D721Med (cell line): ENCODE measurements around the gene ABTB1.

Source experiments
- DNase-seq: peaks from one replicate; pipeline ENCODE4 v3.0.0; 2011; ENCODE audit warnings: low spot score; ENCODE audit not compliant: insufficient read length
- FAIRE-seq: peaks from 2 replicates; lab custom pipeline; 2011; peaks lifted over from hg19 to GRCh38; lab: Jason Lieb, UNC
- TF ChIP-seq, protein P1 (sequence below): IDR thresholded peaks from 2 replicates; pipeline ENCODE4 v1.5.1; 2012; ENCODE audit warnings: mild to moderate bottlenecking, control low read depth; ENCODE audit not compliant: insufficient read depth; ENCODE audit errors: missing control alignments

Gene ABTB1

DNA sequence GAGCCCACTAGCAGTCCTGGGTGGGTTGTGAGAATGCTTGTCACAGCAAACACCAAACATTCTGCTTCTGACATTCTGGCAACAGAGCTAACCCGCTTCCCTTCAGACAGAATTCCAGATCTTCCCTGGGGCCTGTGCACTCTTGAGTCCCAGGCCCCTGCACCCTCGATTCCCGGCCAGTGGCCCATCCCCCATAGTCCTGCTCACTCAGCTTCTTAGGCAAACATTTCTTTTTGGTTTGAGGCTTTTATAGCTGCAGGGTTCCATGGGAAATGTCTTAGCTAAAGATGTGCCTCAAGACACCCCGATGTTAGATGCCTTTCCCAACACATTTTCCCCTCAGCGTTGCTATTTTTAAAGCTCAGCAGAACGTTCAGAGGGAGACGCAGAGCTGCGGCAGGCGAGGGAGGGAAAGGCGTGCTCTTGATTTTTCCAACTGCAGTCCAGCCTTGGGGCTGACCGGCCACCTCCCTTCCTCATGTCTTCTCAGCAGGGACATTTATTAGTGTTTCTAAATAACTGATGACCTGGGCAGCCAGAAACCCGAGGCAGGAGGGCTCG is 35.2 kb downstream of the ABTB1 start:
- FAIRE-seq (no peak), DNase-seq (no peak)
- TF ChIP-seq, protein P1, sequence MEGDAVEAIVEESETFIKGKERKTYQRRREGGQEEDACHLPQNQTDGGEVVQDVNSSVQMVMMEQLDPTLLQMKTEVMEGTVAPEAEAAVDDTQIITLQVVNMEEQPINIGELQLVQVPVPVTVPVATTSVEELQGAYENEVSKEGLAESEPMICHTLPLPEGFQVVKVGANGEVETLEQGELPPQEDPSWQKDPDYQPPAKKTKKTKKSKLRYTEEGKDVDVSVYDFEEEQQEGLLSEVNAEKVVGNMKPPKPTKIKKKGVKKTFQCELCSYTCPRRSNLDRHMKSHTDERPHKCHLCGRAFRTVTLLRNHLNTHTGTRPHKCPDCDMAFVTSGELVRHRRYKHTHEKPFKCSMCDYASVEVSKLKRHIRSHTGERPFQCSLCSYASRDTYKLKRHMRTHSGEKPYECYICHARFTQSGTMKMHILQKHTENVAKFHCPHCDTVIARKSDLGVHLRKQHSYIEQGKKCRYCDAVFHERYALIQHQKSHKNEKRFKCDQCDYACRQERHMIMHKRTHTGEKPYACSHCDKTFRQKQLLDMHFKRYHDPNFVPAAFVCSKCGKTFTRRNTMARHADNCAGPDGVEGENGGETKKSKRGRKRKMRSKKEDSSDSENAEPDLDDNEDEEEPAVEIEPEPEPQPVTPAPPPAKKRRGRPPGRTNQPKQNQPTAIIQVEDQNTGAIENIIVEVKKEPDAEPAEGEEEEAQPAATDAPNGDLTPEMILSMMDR = no peak

DNA sequence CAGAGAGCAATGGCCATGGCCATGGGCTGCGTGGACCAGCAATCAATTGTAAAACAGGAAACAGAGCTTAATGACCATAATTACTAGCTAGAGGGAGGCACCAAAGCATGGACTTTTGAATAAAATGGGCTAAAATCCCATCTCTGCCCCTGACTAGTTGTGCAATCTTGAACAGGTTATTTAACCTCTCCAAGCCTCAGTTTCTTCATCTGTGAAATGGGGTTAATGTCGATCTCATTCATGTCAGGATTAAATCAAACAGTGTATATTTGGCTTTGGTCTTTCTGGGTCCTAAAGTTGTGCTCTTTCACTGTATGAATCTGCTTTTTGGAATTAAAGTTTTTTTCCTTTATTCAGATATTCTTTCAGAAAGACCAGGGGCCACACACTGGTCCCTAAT is 36.1 kb downstream of the ABTB1 start:
- no peak for FAIRE-seq

DNA sequence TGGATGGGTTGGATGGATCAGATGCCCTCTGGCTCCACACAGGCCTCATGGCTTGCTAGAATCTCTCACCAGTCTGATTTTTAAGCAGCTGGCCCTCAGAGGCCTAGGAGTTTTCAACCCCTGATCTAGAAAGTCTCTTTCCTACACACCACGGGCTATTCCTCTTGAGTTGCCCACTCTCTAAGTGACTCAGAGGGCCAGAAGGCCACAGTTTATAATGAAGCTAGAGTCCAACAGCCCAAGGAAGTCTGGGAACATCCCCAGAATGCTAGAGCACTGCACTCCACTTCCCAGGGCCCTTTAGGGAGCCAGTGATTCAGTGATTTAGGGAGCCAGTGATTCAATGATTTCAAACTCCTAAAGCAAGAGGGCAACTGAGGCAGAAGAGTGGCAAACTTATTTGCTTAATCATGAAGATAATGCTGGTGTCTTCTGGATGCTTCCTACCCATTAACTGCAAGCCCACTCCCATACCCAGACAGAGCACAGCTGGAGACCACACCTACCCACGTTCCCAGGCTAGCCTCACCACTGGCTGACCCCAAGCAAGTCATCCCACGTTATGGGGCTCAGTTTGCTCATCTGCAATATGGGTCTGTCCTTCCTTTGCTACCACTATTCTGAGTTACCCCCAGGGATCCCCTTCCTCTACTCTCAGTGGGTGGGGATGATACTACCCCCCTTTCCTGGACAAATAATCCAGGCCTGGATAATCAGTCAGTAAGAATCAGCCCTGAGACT is 36.7 kb downstream of the ABTB1 start:
- FAIRE-seq (no peak), DNase-seq (no peak)

More for the DNA sequence above, 36.1 kb downstream of the ABTB1 start:
- no peak for DNase-seq
- TF ChIP-seq, protein P1 = no peak

DNA sequence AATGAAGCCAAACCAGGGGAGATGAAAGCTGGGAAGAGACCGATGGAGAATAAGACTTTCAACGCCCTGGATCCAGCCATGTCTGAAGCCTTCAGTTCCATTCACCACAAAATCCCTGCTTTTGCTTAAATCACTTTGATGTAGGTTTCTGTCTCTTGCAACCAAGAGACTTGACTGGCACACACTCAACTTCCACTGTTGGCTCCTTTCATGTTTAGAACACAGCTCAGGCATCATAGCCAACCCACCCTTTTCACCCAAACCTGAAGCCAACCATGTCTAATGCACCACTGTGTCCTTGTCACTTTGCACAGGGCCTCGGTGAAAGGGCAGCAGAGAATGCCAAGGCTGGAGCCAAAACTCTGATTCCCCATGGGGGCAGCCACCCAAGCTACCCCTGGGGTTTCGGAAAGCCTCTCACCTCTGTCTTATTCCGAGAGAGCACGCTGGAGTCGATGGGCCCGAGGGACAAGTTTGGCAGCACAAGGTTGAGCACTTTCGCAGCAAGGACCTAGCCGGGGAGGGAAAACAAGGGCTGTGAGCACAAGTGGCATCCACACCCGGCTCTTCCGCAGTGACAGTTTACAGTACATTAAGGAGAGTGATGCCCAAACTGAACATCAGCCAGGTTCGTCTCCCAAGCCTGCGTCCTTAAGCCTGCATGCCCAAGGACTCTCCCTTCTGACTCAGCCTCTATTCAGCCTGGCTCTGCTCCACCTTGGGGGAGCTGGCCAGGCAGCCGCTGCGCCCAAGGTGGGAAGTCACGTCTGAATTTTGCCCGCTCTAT is 37.6 kb downstream of the ABTB1 start:
- FAIRE-seq = no peak
- TF ChIP-seq, protein P1 = no peak
- DNase-seq = no peak

More for the DNA sequence above, 36.7 kb downstream of the ABTB1 start:
- TF ChIP-seq, protein P1 = no peak

DNA sequence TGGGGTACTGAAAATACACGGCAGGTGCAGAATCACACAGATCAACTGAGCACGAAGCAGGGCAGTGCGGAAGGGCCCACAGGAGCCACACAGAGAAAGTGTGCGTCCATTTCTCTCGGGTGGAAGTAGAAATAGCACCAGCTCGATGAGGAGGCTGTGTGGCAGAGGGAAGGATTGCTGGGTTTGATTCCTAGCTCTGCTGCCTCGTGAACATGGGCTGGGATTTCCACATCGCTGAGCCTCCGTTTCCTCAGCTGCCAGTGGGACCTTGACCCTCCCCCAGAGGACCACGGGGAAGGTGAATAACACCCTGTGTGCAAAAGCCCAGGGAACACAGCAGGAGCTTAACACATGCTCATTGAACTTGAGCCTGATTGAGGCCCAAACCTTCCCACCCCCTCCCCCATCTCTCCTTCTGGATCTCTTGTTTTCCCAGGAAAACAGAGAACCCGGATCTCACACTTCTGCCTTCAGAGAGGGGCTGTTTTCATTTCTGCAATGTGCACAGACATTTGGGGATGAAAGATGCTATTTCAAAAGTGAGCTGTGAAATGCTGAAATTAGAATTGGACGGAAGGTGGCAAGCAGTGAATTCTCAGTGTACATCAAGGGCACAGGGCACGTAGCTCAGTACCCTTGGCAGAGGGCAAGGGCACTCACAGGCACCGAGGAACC is 38.4 kb downstream of the ABTB1 start:
- no peak for FAIRE-seq
- TF ChIP-seq, protein P1 = no peak
- DNase-seq = no peak

DNA sequence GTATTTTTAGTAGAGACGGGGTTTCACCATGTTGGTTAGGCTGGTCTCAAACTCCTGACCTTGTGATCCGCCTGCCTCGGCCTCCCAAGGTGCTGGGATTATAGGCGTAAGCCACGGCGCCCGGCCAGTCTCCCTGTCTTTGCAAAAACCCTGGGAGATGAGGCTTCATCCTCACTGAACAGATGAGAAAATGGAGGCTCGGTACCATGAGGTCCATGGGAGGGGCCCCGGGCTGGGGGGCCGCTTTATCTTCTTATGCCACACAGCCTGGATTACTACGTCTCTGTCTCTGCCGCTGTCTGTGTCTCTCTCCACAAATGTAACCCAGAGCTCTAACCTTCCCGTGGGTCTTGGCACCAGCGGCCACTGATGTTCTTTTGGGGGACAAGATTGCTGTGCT is 39.1 kb downstream of the ABTB1 start:
- DNase-seq (no peak), FAIRE-seq (no peak)
- TF ChIP-seq, protein P1 = no peak
